ENCODE data around the gene ATP13A2.

Gene ATP13A2

DNA sequence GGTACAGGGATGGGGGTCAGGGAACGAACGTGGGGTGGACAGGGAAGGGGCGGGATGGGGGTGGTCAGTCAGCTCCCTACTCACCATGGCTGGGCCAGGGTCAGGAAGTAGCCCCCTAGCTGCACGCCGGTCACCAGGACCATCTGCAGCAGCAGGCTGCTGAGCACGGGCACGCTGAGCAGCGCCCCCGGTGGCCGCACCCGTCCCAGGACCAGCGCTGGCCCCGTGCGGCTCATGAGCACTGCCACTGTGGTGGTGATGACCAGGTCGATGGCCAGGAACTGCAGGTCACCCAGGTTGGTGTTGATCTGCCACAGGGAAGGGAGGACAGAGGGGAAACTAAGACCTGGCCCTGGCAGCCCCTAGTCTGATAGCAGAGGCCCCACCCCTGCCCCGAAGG, 24.8 kb downstream of the ATP13A2 start:
- TF ChIP-seq, protein P1, sequence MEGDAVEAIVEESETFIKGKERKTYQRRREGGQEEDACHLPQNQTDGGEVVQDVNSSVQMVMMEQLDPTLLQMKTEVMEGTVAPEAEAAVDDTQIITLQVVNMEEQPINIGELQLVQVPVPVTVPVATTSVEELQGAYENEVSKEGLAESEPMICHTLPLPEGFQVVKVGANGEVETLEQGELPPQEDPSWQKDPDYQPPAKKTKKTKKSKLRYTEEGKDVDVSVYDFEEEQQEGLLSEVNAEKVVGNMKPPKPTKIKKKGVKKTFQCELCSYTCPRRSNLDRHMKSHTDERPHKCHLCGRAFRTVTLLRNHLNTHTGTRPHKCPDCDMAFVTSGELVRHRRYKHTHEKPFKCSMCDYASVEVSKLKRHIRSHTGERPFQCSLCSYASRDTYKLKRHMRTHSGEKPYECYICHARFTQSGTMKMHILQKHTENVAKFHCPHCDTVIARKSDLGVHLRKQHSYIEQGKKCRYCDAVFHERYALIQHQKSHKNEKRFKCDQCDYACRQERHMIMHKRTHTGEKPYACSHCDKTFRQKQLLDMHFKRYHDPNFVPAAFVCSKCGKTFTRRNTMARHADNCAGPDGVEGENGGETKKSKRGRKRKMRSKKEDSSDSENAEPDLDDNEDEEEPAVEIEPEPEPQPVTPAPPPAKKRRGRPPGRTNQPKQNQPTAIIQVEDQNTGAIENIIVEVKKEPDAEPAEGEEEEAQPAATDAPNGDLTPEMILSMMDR (IDR thresholded peaks at IDR 0.05; ENCODE audit: control insufficient read depth, extremely low read depth, insufficient read depth) = peak; percentile 27
- no peak for DNase-seq (ENCODE audit: low read depth)
- no peak overlapping the region for H3K4me3 ChIP-seq (ENCODE audit: low read depth, low read length)

DNA sequence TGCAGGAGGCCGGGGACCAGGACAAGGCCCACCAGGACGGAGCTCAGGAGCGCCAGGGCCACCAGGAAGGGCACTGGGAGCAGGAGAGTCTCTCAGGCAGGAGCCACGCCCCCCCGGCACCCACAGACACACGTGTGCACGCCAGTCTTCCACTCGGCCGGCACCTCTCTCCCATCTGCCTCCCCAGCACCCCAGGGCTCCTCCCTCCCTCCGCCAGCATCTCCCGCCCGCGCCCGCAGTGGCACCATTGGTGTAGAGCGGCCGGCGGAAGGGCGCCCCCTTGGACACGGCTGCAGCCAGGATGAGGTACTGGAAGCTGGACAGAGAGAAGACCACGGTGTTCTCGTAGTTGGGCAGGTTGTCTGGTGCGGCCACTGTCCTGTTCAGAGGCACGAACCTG, 25.2 kb downstream of the ATP13A2 start:
- H3K4me3 ChIP-seq (ENCODE audit: low read depth, low read length) = no peak overlapping the region
- TF ChIP-seq, protein P1 (IDR thresholded peaks at IDR 0.05; ENCODE audit: control insufficient read depth, extremely low read depth, insufficient read depth) = no peak
- no peak for DNase-seq (ENCODE audit: low read depth)

DNA sequence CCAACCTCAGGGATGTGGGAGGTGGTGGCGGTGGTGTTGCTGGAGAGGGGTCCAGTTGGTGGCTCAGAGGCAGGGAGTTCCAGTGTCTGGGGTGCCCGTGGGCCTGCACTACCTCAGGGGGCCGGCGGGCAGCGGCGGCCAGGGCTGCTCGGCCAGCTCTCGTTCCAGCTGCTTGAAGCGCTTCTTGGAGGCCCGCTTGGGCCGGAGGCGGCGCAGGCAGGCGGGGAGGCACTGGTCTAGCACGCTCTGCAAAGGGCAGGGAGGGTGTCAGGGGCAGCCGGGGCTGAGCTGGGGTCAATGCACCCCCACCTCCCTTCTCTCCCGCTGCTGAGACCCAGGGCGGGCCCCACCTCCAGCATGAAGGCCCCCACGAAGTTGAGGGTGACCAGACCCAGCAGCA, 25.6 kb downstream of the ATP13A2 start:
- no peak overlapping the region for H3K4me3 ChIP-seq (ENCODE audit: low read depth, low read length)
- TF ChIP-seq, protein P1 (IDR thresholded peaks at IDR 0.05; ENCODE audit: control insufficient read depth, extremely low read depth, insufficient read depth) = no peak
- DNase-seq (ENCODE audit: low read depth) = no peak

DNA sequence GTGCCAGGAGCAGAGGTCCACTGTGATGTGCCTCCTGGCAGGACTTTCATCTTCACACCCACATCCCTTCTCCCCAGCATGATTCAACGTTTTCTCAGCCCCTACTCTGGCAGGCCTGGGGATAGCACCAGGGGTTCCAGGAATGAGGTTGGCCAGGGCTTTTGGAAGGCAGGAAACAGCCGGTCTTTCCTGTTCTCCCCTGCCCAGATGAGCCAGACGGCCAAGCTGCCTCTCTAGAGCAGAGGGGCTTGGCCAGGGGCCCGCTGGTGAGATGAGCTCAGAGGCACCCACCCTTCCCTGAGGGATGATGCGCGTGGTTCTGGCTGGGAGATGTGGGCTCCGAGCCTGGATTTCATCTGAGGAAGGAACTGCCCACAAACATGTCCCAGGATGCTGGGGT, 27.0 kb downstream of the ATP13A2 start:
- TF ChIP-seq, protein P1 (IDR thresholded peaks at IDR 0.05; ENCODE audit: control insufficient read depth, extremely low read depth, insufficient read depth) = no peak
- no peak overlapping the region for H3K4me3 ChIP-seq (ENCODE audit: low read depth, low read length)
- no peak for DNase-seq (ENCODE audit: low read depth)

DNA sequence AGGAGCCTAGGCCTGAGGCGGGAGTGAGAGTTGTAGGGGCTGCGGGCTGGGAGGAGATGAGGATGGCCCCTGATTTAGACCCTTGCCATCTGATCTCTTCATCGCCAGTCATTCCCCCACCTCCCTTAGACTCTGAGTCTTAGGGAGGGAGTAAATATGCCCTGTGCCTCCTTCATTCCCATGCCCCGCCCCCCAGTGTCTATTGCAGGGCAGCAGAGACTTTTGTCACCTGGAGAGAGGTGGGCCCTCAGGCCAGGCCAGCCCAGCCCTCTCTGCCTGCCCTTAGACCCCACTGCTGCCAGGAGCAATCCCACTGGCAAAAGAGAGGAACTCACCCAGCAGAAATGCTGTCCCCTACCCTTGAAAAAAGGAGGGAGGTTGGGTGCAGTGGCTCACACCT, 28.1 kb downstream of the ATP13A2 start:
- TF ChIP-seq, protein P1 (IDR thresholded peaks at IDR 0.05; ENCODE audit: control insufficient read depth, extremely low read depth, insufficient read depth) = no peak
- no peak for DNase-seq (ENCODE audit: low read depth)

DNA sequence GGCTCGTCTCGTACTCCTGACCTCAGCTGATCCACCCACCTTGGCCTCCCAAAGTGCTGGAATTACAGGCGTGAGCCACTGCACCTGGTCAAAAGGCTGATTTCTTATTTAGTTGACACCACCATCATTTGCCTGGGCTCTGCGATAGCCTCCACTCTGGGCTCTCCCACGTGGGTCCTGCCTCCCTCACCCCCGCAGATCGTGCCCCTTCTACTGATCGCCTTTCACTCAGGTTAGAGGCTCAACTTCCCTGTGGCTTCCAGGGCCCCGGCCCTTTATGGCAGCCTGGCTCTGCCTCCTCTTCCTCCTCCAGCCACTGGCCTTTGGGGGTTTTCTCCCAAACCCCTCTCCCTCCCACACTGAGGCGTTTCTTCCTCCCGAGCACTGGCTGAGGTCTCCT, 28.8 kb downstream of the ATP13A2 start:
- TF ChIP-seq, protein P1 (IDR thresholded peaks at IDR 0.05; ENCODE audit: control insufficient read depth, extremely low read depth, insufficient read depth) = no peak
- DNase-seq (ENCODE audit: low read depth) = no peak
- H3K4me3 ChIP-seq (ENCODE audit: low read depth, low read length) = no peak overlapping the region

More for the DNA sequence above, 28.1 kb downstream of the ATP13A2 start:
- H3K4me3 ChIP-seq (ENCODE audit: low read depth, low read length) = no peak overlapping the region

DNA sequence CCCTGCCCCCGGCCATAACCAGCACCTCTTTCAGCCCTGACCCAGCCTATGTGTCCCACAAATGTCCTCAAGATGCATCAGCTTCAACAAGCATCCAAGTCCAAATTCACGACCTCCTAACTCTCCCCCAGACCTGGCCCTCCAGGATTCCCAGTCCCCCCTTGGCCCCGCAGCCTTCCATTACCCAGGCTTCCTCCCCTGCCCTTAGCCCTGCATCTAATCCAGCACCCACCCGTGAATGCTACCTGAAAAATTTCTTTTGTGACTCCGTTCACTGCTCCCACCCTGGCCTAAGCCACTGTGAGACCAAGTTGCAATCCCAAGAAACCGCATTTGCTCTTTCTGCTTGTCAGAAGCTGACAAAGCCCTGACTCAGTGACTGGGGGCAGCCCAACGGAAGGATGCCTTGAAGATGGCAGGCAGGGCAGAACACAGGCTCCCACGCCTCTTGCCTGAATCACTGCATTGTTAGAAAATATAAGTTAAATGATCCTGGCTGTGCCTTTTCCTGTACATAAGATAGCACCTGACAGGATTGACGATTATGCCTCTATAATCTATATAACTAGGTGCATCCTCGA, 30.4 kb downstream of the ATP13A2 start:
- H3K4me3 ChIP-seq (ENCODE audit: low read depth, low read length) = no peak overlapping the region
- no peak for DNase-seq (ENCODE audit: low read depth)

More for the DNA sequence above, 30.4 kb downstream of the ATP13A2 start:
- TF ChIP-seq, protein P1 (IDR thresholded peaks at IDR 0.05; ENCODE audit: control insufficient read depth, extremely low read depth, insufficient read depth) = no peak
